ENCODE measurements around the gene ARL8A. TPM values are rescaled to one million over a fixed set of nuclear protein-coding genes. Genes with fewer than 3 reads are reported as not detected.

The ARL8A gene
- total and polyA plus RNA-seq, 2 experiments from 2014 or later, result 32.5 to 33.9 TPM

- Histone ChIP-seq H3K9ac (no peak overlapping the region), H2AFZ (no peak overlapping the region), H3K4me1 (ENCODE audit: insufficient read depth) (no peaks in the 10 kb centered on the region), H3K36me3 (ENCODE audit: low read depth) (no peaks in the 10 kb centered on the region), H3F3A (ENCODE audit: insufficient read depth) (no peaks in the 10 kb centered on the region), H3K9me2 (ENCODE audit: insufficient read depth) (no peaks in the 10 kb centered on the region), H3K4me3 (no peak overlapping the region), H3K79me2 (ENCODE audit: insufficient read depth) (no peaks in the 10 kb centered on the region), H3K27me3 (replicated peaks; ENCODE audit: insufficient read depth) (0 out of 2 replicates have a peak, but pooled peaks cover 5% of the 10 kb centered on the region), H4K20me1 (ENCODE audit: insufficient read depth) (no peaks in the 10 kb centered on the region), H3K4me2 (ENCODE audit: unreplicated experiment) (no peak overlapping the region), H3K27ac (no peak overlapping the region), H3K9me3 (ENCODE audit: low read depth) (no peaks in the 10 kb centered on the region)
- in situ Hi-C loops (cut with MboI), result no loop called here
- TF ChIP-seq EZH2 (IDR thresholded peaks at IDR 0.05; ENCODE audit: insufficient read depth, poor library complexity, severe bottlenecking) (no peak), EZH2phosphoT487 (IDR thresholded peaks at IDR 0.05; ENCODE audit: insufficient read depth, low read depth) (no peak)
- whole genome bisulfite sequencing, 2 experiments (ENCODE audit: low coverage in 1 of 2, low lambda C conversion rate in 2 of 2, missing lambda C conversion rate in 2 of 2), result 20 to 24% methylated on average over 8 of the region's 8 CpGs
- peak; percentile 48 for DNase-seq
These were observed 11.0 kb upstream of the ARL8A start for GRCh38 chr1:202155478-202156021.

GRCh38 chr1:202154766-202155477 is 10.4 kb upstream of the ARL8A start:
- no peaks in the 10 kb centered on the region for H3K9me2 ChIP-seq (ENCODE audit: insufficient read depth)
- DNase-seq, result peak; percentile 85
- H3K4me2 ChIP-seq (ENCODE audit: unreplicated experiment), result no peak overlapping the region
- 23 to 26% methylated on average over 11 of the region's 11 CpGs for WGBS, 2 experiments (ENCODE audit: low coverage in 1 of 2, low lambda C conversion rate in 2 of 2, missing lambda C conversion rate in 2 of 2)
- H3K9ac ChIP-seq, result no peak overlapping the region
- no peaks in the 10 kb centered on the region for H3K9me3 ChIP-seq (ENCODE audit: low read depth)
- H3K4me1 ChIP-seq (ENCODE audit: insufficient read depth), result no peaks in the 10 kb centered on the region
- H4K20me1 ChIP-seq (ENCODE audit: insufficient read depth), result no peaks in the 10 kb centered on the region
- H2AFZ ChIP-seq, result no peak overlapping the region
- no peak overlapping the region for H3K27ac ChIP-seq
- no peaks in the 10 kb centered on the region for H3F3A ChIP-seq (ENCODE audit: insufficient read depth)
- in situ Hi-C loops (cut with MboI), result no loop called here
- no peaks in the 10 kb centered on the region for H3K36me3 ChIP-seq (ENCODE audit: low read depth)
- H3K27me3 ChIP-seq (replicated peaks; ENCODE audit: insufficient read depth), result 0 out of 2 replicates have a peak, but pooled peaks cover 5% of the 10 kb centered on the region
- TF ChIP-seq EZH2 (IDR thresholded peaks at IDR 0.05; ENCODE audit: insufficient read depth, poor library complexity, severe bottlenecking) (no peak), EZH2phosphoT487 (IDR thresholded peaks at IDR 0.05; ENCODE audit: insufficient read depth, low read depth) (no peak)
- H3K4me3 ChIP-seq, result no peak overlapping the region
- no peaks in the 10 kb centered on the region for H3K79me2 ChIP-seq (ENCODE audit: insufficient read depth)

GRCh38 chr1:202154148-202154765 is 9.7 kb upstream of the ARL8A start:
- Histone ChIP-seq H2AFZ (no peak overlapping the region), H3K9me3 (ENCODE audit: low read depth) (no peaks in the 10 kb centered on the region), H3K4me3 (no peak overlapping the region), H3K27ac (no peak overlapping the region), H3K79me2 (ENCODE audit: insufficient read depth) (no peaks in the 10 kb centered on the region), H3K27me3 (replicated peaks; ENCODE audit: insufficient read depth) (0 out of 2 replicates have a peak, but pooled peaks cover 5% of the 10 kb centered on the region), H3K4me1 (ENCODE audit: insufficient read depth) (0 out of 2 replicates have a peak, but pooled peaks cover 3% of the 10 kb centered on the region), H3K9me2 (ENCODE audit: insufficient read depth) (no peaks in the 10 kb centered on the region), H3F3A (ENCODE audit: insufficient read depth) (no peaks in the 10 kb centered on the region), H3K36me3 (ENCODE audit: low read depth) (no peaks in the 10 kb centered on the region), H3K9ac (no peak overlapping the region), H3K4me2 (ENCODE audit: unreplicated experiment) (no peak overlapping the region), H4K20me1 (ENCODE audit: insufficient read depth) (no peaks in the 10 kb centered on the region)
- TF ChIP-seq EZH2 (IDR thresholded peaks at IDR 0.05; ENCODE audit: insufficient read depth, poor library complexity, severe bottlenecking) (no peak), EZH2phosphoT487 (IDR thresholded peaks at IDR 0.05; ENCODE audit: insufficient read depth, low read depth) (no peak)
- in situ Hi-C loops (cut with MboI), result no loop called here
- 72 to 80% methylated on average over 9 to 10 of the region's 10 CpGs for WGBS, 2 experiments (ENCODE audit: low coverage in 1 of 2, low lambda C conversion rate in 2 of 2, missing lambda C conversion rate in 2 of 2)
- no peak for DNase-seq

GRCh38 chr1:202153284-202153683 is 8.7 kb upstream of the ARL8A start:
- TF ChIP-seq EZH2phosphoT487 (IDR thresholded peaks at IDR 0.05; ENCODE audit: insufficient read depth, low read depth) (no peak), EZH2 (IDR thresholded peaks at IDR 0.05; ENCODE audit: insufficient read depth, poor library complexity, severe bottlenecking) (no peak)
- in situ Hi-C loops (cut with MboI), result no loop called here
- H3K27ac ChIP-seq, result no peak overlapping the region
- H3K4me1 ChIP-seq (ENCODE audit: insufficient read depth), result 0 out of 2 replicates have a peak, but pooled peaks cover 3% of the 10 kb centered on the region
- no peaks in the 10 kb centered on the region for H3K36me3 ChIP-seq (ENCODE audit: low read depth)
- H3K9me2 ChIP-seq (ENCODE audit: insufficient read depth), result no peaks in the 10 kb centered on the region
- no peaks in the 10 kb centered on the region for H3K9me3 ChIP-seq (ENCODE audit: low read depth)
- 69 to 73% methylated on average over 4 of the region's 4 CpGs for WGBS, 2 experiments (ENCODE audit: low coverage in 1 of 2, low lambda C conversion rate in 2 of 2, missing lambda C conversion rate in 2 of 2)
- H3K27me3 ChIP-seq (replicated peaks; ENCODE audit: insufficient read depth), result 0 out of 2 replicates have a peak, but pooled peaks cover 5% of the 10 kb centered on the region
- no peaks in the 10 kb centered on the region for H3K79me2 ChIP-seq (ENCODE audit: insufficient read depth)
- H2AFZ ChIP-seq, result no peak overlapping the region
- no peaks in the 10 kb centered on the region for H3F3A ChIP-seq (ENCODE audit: insufficient read depth)
- H3K4me3 ChIP-seq, result no peak overlapping the region
- no peak overlapping the region for H3K4me2 ChIP-seq (ENCODE audit: unreplicated experiment)
- H4K20me1 ChIP-seq (ENCODE audit: insufficient read depth), result no peaks in the 10 kb centered on the region
- H3K9ac ChIP-seq, result no peak overlapping the region
- no peak for DNase-seq
